ENCODE data around the gene MAPK12.
A peak's percentile ranks its signal among the peaks of the same experiment; 100 is the strongest.

Gene MAPK12

DNA sequence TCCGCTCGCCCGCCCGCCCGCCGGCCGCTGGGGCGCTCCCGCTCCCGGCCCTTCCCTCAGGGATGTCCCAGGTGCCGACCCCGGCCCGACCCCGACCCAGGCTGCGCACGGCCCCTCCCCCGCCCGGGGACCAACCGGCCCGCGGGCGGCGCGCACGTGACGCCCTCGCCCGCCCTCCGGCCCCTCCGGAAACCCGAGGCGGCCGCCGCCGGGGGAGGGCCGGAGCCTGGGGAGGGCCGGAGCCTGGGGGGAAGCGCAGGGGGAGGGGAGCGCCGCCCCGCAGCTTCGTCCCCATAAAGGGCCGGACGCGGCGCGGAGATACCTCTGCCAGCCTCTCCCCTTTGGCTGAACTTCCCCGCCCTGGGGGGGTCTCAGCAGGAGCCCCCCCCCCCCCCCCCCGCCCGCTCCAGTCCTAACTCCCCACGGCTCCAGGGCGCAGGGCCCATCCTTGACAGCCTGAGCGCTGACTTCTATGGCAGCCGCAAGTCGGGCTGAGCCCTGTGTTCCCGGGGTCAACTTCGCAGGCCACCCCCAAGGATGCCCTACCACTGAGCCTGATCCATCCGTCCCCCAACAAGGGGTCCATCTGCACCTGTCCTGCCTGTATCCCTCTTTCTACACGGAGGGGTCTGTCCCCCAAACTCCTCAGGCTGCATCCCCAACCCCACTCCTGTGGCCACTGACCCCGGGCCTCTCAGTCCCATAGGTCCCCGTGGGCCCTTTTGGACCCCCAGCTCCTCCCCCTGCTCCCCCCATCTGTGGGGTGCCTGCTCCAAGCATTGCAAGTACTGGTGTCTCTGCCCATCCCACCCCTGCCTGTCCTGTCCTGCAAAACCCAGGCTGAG lies at the start of gene MAPK12:
TSS of gene MAPK12 (minus strand) at position 69 of the 845 bp plus-strand sequence. CDS start 174 bp downstream, outside the sequence.
- DNase-seq, result no peak

DNA sequence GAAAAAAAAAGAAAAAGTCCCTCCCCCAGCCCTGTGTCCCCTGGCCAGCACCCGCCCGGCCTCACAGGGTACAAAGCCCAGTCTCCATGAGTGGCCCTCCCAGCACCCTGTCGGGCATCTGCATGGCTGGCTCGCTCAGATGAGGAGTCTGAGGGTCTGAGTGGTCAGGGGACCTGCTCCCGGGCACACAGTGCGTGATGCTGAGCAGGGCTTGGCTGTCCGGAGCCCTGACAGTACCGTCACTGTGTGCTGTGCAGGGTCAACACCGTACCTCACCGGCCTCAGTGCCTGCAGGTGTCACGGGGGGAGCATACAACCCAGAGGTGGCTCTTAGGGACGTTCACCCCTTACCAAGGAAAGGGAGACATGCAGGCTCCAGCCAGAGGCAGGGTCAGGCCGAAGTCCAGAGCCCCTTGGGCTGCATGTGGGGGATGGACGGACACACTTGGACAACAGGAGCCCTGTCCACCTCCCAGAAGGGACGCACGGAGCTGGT lies 49.5 kb upstream of the MAPK12 start:
- DNase-seq, result peak; percentile 53

DNA sequence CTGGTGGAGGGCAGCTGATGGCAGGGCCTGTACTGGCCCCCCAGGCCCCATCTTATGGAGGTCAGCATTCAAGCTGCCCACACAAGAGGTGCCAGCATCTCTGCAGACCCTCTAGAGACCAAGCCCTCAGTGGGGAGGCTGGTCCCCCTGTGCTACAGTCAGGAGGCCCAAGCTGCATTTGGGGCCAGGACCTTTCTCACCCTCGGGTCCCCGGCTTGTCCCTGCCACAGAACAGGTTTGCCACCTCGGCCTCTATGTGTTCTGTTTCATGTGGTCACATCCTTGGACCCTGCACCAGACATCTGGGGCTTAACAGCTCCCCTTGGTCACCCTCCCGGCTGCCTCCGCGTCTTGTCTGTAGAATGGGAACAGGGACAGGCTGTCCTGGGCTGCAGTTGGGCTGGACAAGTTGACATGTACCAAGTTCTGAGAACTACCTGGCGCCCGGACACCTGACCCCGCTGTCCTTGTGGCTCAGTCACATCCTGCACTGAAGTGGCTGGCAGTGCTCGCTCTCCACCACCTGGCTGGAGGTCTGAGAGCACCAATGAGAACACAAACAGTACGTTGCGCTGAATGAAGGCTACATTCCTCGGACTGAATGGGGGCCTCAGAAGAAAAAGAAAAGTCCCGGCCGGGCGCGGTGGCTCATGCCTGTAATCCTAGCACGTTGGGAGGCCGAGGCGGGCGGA lies 48.7 kb upstream of the MAPK12 start:
- no peak for DNase-seq

DNA sequence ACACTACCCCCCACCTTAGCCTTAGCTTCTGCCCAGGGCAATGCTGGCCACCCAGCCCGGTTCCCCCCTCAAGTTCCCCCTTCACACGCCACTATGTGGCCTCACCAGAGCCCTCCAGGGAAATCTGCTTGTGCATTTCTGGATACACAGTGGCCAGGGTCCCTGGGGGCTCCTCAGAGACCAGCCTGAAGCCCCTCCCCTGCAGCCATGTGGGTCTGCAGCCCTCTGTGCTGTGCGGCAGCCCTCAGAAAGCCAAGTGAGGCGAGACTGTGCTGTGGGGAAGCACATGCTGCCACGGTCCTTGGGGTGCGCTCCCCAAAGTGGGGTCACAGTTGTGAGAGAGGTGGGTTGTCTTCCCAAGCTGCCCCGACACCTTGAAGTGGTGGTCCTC lies 48.1 kb upstream of the MAPK12 start:
- DNase-seq, result no peak

DNA sequence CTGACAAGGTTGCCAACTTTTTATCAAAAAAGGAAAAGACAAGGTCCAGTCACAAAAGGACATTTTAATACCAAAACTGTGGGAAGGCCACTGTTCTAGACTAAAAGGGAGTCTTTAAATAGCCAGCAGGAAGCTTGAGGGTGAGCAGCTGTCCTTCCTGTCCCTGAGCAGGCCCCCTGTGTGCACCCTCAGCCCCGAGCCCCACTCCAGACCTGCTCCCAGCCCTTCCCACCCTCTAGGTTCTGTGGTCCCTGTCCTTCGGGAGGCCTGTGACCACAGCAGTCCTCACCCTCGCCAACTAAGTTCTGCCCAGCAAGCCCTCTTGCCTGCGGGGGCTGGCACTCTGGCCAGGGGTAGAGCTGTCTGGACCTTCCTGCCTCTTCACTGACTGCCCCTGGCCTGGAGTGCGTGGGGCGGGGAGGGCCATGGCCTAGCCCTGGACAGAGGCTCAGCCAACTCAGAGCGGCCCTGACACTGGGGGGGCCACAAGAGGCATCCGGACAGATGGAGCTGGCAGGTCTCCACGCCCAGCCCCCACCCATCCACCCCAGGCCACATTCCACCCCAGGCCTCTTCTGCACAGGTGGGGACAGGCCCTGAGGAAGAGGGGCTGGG lies 47.6 kb upstream of the MAPK12 start:
- no peak for DNase-seq

DNA sequence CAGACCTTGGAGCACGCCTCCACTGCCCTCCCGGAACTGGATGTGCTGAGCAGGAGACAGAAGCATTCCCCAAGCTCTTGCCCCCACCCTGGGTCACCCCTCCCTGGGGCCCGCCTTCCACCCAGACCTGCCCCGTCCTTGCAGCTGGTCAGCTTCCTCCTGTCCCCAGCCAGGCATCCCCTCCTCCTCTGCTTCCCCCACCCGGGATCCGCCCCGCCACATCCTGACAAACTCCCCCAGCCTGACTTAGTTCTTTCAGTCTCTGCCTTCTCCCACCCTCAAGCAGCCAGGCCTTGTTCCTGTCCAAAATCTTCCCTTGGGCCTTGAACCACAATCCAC lies 47.1 kb upstream of the MAPK12 start:
- DNase-seq, result peak; percentile 86

DNA sequence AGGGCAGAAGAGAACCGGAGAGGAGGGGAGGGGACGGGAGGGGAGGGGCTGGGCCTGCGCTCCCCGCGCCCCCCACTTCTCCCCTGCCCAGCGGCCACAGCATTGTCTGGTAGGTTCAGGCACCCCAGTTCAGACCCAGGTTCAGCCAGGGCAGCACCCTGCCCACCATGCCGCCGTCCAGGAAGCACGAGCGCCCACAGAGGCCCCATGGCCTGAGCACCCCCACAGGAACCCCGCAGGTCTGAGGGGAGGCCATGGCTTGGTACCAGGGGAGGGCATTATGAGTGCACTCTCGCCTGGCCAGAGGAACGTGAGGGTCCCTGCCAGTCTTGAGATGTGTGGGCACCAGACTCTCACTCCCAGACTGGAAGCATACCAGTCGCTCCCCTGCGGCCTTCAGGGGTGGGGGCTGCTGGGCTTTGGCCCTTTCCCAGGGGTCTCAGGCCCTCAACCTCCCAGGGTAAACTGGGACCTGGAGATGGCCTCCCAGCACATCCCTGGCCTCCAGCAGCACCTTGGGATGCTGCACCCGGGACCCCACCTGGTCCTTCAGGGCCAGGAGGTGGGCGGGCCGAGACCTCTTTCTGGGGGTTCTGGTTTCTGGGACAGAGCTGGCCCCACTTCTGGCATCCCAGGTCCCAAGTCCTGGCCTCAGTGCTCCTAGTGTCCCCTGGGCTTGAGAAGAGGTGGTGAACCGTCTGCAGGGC lies 46.6 kb upstream of the MAPK12 start:
- no peak for DNase-seq

DNA sequence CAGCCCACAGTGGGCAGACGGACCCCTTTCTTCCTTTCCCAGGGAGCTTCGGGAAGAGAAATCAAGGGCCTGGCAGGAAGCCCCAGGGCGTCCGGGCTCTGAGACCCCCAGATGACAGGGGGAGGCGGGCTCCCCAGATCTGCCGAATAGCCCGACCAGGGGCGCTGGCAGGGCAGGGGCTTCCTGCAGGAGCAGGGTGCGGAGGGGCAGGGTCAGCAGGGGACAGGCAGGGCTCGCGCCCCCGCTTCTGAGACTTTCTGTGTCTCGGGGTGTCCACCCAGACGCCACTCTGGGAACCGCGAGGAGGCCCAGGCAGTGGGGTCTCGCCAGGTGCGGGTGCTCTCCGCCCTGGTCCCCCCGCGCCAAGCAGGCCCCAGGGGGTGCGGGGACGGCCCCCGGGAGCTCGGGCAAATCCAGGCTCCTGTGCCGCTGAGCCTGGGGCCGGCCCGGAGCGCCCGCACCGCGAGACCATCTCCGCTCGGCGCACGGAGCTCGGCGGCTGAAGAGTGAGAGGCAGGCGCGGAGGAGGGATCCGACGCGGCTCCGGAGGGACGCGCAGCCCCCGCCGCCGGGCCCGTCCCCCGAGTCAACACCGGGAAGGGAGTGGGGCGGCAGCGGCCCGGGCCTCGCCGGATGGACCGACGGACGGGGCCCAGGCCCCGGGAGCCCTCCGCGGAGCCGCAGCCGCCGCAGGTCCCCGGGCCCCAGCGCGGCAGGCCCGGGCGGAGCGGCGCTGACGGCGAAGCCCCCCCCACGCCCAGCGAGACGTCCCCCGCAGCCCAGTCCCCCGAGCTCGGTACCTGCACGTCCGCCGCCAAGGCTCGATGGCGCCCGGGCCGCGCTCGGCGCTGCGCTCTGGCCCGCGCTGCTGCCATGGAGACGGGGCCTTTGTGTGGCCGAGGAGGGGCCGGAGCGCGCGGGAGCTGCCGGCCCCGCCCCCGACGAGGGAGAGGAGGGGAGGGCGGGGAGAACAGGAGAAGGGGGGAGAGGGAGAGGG lies 45.6 kb upstream of the MAPK12 start, which contains the start of gene PLXNB2:
TSS of gene PLXNB2 (minus strand) at position 894 of the 997 bp plus-strand sequence. CDS start 17,062 bp downstream, outside the sequence.
- peak; percentile 78 for DNase-seq

DNA sequence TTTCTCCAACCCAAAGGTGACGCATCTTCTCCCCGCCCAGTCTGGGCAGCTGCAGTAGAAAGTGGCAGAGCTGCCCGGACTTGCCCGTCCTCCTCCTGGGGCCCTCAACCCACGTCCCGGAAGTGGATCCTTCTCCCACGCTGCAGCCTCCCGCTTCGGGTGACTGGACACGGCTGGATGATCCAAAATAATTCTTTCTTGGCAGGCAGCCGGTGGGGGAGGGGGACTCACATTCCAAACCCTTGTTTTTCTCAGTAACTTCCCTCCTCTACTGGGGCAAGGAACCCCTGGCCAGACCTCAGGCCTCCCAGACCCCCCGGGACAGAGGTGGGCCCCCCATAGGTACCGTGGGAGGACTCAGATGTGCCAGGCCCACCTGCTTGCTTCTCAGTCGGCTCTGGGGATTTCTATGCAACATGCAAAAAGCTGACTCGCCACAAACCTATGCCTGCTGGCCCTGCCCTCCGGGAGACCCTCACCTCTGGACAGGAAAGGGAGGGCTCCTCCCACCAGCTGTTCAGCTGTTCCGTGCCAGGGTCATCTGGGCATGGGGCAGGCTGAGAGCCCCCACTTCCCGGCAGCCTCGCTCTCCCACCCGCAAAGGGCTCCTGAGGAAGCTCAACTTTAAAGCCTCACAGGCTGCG lies 44.6 kb upstream of the MAPK12 start:
- DNase-seq, result no peak

DNA sequence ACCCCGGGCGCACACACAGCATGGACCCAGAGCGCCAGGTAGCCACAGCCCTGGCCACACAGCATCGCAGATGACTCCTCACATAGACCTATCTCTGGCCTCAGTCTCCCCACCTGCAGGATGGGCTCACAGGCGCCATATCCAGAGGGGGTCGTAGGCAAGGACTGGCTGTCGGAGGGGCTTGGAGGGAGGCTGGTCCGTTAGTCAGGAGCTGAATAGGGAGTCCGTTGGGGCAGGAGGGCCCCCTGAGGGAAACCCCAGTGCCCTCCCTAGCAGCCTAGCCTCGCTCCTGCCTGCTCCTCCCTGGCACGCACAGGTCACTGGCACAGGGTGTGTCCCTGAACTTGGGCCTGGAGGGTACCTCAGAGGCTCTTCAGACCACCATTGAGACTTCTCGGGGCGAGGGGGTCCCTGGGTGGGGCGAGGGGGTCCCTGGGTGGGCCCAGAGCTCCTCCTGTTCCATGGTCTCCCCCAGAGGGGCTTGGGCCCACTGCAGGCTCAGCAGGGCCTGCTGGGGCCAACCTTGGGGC lies 44.0 kb upstream of the MAPK12 start:
- DNase-seq, result no peak

DNA sequence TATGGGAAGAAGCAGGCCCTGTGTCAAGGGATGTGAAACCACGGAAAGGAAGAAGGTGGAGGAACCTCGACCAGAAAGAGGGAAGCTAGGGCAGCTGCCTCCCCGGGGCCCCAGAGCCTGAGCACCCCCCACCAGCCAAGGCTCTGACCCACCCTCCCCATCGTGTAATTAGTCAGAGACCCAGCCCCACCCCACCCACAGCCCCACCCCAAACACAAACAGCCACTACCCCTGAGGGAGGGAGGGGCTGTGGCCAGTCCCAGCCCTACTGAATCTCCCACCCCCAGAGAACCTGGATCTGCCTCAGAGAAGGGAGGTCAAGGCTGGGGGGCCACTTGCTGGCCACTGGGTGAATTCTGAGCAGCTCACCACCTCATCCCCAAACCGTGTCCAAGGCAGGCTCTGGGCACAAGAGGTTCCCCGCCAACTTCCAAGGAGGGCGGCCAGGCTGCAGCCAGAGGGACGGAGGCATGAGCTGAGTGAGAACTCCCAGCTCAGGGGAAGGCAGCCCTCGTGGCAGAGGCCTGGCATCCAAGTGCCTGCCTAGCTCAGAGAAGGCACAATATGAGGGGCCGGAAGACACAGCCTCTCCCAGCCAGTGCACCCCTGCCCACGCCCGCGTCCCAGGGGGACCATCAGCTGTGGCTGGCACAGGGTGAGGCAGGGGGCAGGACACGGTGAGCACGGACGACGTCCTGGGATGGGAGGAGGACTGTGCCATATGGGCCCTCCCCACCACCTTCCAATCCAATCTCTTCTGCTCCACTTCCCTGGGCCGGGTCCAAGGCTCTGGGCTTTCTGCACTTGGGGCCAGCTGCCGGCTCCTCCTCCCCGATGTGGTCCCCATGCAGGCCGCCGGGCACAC lies 43.3 kb upstream of the MAPK12 start:
- DNase-seq, result no peak

DNA sequence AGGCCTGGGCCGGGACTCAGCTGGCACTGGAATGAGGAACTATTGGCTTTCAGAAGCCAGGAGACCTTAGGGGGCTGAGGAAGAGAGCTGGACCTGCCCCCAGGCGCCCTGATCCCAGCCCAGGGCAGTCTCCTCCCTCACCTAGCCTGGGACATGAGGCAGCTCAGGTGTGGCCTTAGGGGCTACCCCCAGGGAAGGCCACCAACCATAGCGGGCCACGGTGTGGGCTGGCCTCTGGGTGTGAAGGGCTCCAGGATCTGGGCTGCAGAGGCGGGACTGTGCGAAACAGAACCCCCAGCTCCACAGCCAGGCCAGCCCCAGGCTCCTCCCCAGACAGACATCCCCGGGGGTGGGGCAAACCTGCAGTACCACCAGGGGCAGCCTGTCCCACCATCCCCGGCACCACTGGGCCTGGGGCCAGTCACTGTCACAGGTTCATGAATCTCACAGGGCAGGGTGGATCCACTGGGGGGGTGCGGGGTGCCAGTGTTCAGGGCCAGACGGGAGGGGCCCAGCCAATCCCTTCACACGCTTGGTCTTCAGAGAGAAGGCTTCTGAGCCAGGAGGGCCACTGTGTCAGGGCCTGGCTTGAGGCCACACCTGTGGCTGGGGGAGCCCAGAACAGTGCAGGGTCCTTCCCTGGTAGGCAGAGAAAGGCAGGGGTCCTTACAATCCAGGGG lies 42.5 kb upstream of the MAPK12 start:
- DNase-seq, result peak; percentile 92

DNA sequence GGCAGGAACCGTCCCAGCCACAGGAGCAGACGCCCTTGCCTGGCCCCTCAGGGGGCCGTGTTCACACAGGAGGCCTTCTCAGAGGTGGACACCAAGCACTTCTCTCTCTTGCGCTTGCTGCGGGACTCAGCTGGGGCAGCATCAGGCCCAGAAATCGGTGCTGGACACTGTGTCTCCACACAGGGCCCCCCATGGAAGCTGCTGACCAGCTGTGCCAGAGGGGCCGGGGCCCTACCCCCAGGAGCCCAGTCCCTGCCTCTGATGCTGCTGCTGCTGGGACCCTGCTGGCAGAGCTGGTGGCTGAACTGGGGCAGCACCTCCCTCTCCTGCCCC lies 42.0 kb upstream of the MAPK12 start:
- no peak for DNase-seq

DNA sequence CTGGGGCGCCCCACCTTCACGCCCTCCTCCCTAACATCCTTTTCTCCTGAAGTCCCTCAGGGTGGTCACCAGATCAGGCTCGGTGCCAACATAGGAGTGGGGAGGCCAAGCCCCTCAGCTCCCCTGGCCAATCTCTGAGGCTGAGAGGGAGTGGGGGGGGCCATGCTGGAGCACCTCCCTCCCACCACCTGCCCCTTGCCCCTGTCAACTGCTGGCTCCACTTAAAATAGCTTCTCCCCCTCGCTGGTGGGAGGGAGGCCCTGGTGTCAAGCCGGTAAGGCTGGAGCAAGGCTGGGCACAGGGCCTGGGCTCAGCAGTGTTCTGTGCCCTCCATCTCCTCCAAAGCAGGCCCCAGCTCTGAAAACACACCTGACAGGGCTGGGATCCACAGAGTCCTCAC lies 41.1 kb upstream of the MAPK12 start:
- no peak for DNase-seq

DNA sequence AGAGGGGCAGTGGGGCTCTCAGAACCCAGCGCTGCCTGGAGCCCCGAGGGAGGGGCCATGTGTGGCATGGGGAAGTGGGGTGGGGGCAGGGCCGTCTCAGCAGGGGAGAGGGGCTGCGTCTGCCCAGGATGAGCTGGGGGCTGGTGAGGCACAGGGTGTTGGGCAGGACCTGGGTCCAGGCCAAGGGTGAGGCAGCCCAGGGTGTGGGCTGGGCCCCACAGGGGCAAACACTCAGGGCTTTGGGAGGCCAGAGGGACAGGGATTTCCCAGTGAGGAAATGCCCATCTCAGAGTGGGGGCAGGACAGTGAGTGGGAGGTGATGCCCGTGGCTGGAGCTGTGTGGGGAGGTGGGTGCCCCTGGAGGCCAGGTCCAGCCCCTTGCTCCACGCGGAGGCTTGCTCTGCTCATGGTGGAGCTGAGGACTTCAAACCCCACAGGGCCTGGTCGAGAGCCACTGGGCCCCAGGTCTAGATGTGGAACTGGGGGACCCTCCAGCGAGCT lies 40.6 kb upstream of the MAPK12 start:
- DNase-seq, result no peak

DNA sequence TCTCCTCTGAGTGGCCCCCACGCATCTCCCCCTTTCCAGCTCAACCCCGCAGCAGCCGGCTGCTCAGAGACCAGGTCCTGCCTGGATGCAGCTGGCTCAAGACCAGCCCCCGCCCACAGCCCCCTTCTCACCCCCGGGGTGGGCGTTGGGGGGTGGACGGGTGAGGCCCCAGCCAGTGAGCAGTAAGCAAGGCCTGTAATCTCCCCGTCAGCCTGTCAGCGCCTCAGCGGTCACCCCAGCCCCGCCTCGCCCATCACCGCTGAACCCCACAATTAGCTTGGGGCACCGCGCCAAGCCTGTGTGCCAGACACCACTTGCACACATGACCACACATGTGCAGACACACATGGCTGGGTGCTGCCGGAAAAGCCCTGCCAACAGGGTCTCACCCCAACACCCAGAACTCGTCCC lies 40.1 kb upstream of the MAPK12 start:
- DNase-seq, result no peak

DNA sequence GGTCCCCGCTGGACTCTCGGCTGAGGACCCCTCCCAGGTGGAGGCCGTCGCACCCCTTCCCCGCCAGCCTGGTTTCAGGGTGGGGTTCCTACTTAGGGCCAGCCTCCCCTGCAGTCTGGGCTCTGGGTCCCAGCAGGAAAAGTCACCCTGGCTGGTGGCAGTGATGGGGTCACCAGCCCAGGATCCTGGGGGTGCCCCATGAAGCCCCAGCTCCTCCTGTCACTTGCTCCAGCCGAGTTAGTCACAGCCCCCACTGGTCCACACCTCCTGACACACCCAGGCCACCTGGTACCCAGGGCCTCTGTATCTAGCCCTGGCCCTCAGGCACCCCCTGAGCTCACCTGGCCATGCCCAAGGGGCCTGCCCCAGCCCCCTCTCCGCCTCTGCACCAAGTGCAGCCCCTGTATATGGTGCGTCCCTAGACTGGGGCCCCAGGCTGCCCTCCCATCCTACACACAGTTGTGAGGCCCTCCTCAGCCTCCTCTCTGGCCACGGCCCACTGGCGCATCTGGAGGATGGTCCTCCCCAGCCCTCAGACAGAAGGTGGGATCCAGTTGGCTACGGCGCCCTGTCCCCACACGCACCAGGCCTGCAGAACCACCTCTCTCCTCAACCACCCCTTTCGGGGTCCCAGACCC lies 39.3 kb upstream of the MAPK12 start:
- no peak for DNase-seq

DNA sequence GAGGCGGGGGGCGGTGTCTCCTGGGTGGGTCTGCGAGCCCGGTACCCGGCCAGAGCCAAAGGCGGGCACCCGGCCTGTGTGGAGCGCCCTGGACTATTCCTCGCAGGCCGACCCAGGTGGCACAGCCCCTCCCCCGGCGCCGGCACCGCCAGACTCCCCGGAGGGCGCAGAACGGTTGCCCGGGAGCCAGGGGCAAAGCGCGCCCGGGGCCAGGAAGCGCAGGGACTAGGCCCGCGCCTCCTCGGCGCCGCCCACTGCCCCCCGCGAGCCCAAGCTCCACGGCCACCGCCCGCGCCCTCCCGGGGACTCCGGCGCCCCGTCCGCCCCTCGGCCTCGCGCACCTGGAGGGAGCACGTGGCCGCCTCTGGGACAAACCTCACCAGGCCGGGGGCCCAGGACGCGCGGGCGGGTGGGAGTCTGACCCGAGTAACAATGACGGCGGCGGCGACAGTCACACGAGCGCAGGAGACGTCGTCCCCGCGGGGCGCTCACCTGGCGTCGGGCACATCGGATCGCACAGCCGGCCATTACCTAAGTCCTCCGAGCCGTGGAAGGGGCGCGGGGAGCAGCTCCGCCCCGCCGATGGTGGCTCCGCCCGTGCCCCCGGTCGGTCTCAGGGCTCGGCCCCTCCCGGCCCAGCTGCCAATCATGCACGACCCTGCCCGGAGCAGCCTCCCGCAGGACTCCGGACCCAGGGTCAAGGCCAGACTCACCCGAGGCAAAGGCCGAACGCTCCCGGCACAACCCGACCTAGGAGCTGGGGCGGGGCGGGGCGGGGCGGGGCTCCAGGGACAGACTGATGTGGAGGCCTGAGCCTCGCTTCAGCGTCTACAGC lies 38.5 kb upstream of the MAPK12 start:
- peak; percentile 91 for DNase-seq
